AG04449 (cell line): Measurements from ENCODE around the gene GPN2.

Experiments used
- CTCF ChIA-PET: fragments of 350-600 bp; formaldehyde crosslinking; extraction: SDS; loops from one replicate; lab custom pipeline; 2021; ENCODE audit warnings: antibody characterized with exemption; lab: Yijun Ruan, JAX
- POLR2A ChIA-PET: fragments of 400-600, 350-600 bp; formaldehyde crosslinking; extraction: SDS; loops from one replicate; lab custom pipeline; 2020; ENCODE audit warnings: antibody characterized with exemption, inconsistent platforms; lab: Yijun Ruan, JAX
- DNase-seq: peaks from one replicate; pipeline ENCODE4 v3.0.0-alpha.2; 2010; ENCODE audit warnings: low read depth, low spot score
- H3K4me3 ChIP-seq: 2 replicates; pipeline ENCODE4 v1.5.1; 2011; ENCODE audit warnings: low read depth, mild to moderate bottlenecking, control low read depth, low read length
- TF ChIP-seq, protein P1 (sequence below): IDR thresholded peaks from one replicate; pipeline ENCODE4 v1.5.1; 2011; ENCODE audit warnings: mild to moderate bottlenecking, moderate library complexity, low read length, control low read depth, inconsistent platforms; ENCODE audit not compliant: insufficient read depth; ENCODE audit errors: missing control alignments

The GPN2 gene

DNA sequence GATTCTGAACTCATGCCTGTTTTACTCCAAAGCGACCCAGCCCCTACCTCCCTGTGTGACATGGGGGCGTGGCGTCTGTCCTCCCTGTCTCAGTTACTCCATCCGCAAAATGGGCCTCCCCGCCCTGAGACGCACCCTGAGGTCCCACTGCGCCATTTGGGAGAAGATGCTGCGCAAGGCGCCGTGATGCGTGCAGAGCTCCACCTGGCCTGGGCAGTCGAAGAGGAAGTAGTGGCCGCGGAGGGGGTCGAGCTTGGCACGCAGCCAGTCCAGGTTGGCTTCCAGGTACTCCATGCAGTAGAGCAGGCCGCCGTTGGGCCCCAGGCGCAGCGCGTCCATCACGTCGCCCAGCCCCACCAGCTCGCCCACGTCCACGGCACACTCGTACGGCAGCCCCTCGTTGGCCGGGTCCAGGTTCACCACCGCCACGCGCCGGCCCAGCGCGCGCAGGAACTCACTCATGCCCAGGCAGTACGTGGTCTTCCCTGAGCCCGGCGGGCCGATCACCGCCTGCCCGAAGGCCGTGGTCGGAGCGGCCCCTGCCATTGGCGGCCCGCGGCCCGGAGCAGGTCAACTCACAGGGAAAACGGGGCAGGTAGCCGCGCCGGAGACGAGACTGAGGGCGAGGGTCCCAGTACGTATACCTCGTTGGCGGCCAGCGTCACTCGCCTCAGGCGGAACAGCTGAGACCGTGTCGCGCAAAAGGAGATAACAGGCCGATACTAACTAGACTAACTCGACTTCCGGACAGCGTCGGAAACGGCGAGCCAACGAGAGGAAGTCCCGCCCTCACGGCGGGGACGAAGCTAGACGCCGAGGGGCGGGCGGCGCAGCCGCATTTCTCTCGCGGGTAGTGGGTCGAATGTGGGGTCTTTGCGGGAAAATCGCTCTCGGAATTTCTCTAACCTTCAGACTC is at the start of gene GPN2:
TSS of gene GPN2 (minus strand) at position 733 of the 916 bp plus-strand sequence. CDS start at position 546, 187 bp downstream.
- TF ChIP-seq, protein P1, sequence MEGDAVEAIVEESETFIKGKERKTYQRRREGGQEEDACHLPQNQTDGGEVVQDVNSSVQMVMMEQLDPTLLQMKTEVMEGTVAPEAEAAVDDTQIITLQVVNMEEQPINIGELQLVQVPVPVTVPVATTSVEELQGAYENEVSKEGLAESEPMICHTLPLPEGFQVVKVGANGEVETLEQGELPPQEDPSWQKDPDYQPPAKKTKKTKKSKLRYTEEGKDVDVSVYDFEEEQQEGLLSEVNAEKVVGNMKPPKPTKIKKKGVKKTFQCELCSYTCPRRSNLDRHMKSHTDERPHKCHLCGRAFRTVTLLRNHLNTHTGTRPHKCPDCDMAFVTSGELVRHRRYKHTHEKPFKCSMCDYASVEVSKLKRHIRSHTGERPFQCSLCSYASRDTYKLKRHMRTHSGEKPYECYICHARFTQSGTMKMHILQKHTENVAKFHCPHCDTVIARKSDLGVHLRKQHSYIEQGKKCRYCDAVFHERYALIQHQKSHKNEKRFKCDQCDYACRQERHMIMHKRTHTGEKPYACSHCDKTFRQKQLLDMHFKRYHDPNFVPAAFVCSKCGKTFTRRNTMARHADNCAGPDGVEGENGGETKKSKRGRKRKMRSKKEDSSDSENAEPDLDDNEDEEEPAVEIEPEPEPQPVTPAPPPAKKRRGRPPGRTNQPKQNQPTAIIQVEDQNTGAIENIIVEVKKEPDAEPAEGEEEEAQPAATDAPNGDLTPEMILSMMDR, result no peak
- peak; percentile 21 for DNase-seq
- ChIA-PET CTCF (interaction anchor here (0.8 to 5.1 kb wide), 18 partner anchors 9 to 291 kb away, joined by 3 to 60 read pairs (median 5); partner anchors contain the start of gene GPATCH3), POLR2A (interaction anchor here (0.6 to 4.5 kb wide), 5 partner anchors 9 to 275 kb away, joined by 3 to 42 read pairs (median 4); partner anchors contain the start of genes GPATCH3, NUDC and TRNP1)
- H3K4me3 ChIP-seq, result peak within 1 kb of the TSS; percentile 98

DNA sequence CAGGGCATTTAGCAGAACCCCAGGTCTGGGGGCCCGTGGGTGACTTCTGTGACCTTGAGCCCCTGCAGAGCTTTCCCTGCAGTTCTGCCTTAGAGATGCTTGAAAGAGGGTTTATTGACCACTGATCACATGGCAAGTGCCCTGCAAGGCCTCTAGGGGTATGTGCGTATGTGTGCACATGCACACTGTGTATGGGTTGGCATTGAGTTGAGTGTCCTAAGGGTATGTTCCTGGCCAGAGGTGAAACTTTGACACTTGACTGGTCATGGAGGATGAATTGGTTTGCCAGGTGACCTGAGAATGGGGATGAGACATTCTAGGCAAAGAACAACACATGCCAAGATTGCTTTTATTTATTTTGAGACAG is 48.6 kb upstream of the GPN2 start:
- ChIA-PET CTCF (no interaction called here), POLR2A (no interaction called here)
- TF ChIP-seq, protein P1, result no peak
- no peak overlapping the region for H3K4me3 ChIP-seq
- DNase-seq, result no peak

DNA sequence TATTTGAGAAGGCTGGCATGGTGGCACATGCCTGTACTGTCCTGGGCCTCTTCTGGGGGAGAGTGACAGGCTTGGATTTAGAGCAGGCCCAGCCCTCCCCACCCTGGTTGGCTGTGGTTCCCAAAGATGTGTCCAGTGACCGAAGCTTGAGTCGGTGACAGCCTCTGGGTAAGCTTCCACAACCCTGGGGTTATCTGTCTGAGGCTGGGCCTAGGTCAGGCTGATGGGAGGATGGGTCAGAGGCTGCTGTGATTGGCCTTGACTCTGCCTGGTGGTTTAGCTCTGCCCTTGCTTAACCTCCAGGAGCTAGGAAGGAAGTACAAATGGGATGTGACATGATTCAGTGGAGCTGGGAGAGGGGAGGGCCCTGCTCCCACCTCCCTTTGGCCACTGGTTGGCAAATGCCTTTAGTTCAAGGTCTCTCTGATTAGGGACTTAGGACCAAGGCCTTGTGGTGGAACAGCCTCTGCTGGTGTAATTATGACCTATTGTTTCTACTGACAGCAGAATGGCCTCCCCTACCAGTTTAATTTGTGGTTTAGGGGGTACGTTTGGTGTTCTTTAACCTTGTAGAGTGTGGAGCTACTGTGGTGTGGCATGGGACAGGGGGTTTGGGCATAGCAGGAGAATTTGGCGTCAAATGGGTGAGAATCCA is 48.0 kb upstream of the GPN2 start:
- H3K4me3 ChIP-seq, result no peak overlapping the region
- ChIA-PET POLR2A (no interaction called here), CTCF (no interaction called here)
- DNase-seq, result no peak
- TF ChIP-seq, protein P1, result no peak

- ChIA-PET POLR2A (no interaction called here), CTCF (no interaction called here)
- DNase-seq, result no peak
- H3K4me3 ChIP-seq, result no peak overlapping the region
- TF ChIP-seq, protein P1, result no peak
These were observed 46.7 kb upstream of the GPN2 start for GRCh38 chr1:26936823-26937222.

GRCh38 chr1:26932531-26932930 is 42.4 kb upstream of the GPN2 start:
- ChIA-PET CTCF (no interaction called here), POLR2A (no interaction called here)
- TF ChIP-seq, protein P1, result no peak
- no peak overlapping the region for H3K4me3 ChIP-seq
- no peak for DNase-seq

DNA sequence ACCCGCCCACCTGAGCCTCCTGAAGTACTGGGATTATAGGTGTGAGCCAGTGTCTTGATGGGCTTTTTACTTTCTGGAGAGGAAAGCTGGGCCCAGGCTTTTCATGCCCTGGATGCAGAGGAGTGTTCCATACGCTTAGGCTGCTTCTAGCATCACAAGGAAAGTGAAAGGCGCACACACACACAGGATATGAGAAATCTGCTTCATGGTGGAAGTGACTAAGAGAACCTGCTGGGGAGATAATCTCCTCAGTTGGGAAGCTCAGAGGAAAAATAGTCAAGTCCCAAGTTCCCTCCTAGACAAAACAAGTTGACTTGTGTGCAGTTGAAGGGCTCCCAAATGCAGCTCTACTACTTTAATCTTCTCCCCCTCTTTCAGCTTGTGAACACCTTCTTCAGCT is 33.6 kb upstream of the GPN2 start:
- no peak overlapping the region for H3K4me3 ChIP-seq
- no peak for DNase-seq
- POLR2A ChIA-PET, result interaction anchor here (0.9 kb wide), 2 partner anchors 16 to 23 kb away, joined by 3 to 4 read pairs; partner anchors contain the start of gene GPATCH3
- CTCF ChIA-PET, result interaction anchor here (1.2 kb wide), 1 partner anchor 44 kb away, joined by 3 read pairs; no protein-coding TSS in a partner anchor
- TF ChIP-seq, protein P1, result no peak
